K562 (cell line): ENCODE data around the gene CDKN2AIPNL. TPM values are rescaled to one million over a fixed set of nuclear protein-coding genes. Genes with fewer than 3 reads are reported as not detected.
A peak's percentile ranks its signal among the peaks of the same experiment; 100 is the strongest.

ENCODE experiments used
- CEBPB ChIP-seq: fragments of 450-650 bp; IDR thresholded peaks from 2 replicates; pipeline ENCODE4 v1.6.1; 2016; ENCODE audit warnings: missing genetic modification characterization, missing compliant biosample characterization
- DEAF1 ChIP-seq: fragments of 450-650 bp; formaldehyde crosslinking; IDR thresholded peaks from 2 replicates; pipeline ENCODE4 v1.4.0; 2020; ENCODE audit warnings: mild to moderate bottlenecking, moderate library complexity
- FOXK1 ChIP-seq: sonication (generic); formaldehyde crosslinking; IDR thresholded peaks from 2 replicates; pipeline ENCODE4 v1.8.0; 2022; ENCODE audit warnings: missing genetic modification reagents, mild to moderate bottlenecking, borderline replicate concordance
- KDM4B ChIP-seq, 2 experiments: fragments of 450-650 bp in 1 of 2; sonication (generic) in 1 of 2; IDR thresholded peaks; 2 replicates each; pipeline ENCODE4 v1.6.1; 2016 to 2017; ENCODE audit warnings: borderline replicate concordance in 2 of 2, antibody characterized with exemption in 1 of 2, low read depth in 1 of 2, mild to moderate bottlenecking in 1 of 2
- MLX ChIP-seq, 2 experiments: fragments of 450-650 bp in 1 of 2; sonication (generic) in 1 of 2; formaldehyde crosslinking; conservative IDR thresholded peaks; 2 replicates each; pipeline versions ENCODE4 v1.4.0 to v1.8.1; 2020 to 2022; ENCODE audit warnings: mild to moderate bottlenecking in 1 of 2, missing genetic modification reagents in 1 of 2
- MYNN ChIP-seq, 2 experiments: sonication (generic); formaldehyde crosslinking in 1 of 2; IDR thresholded peaks; 2 replicates each; pipeline versions ENCODE4 v1.5.0 to v1.6.1; 2016 to 2020; ENCODE audit warnings: antibody characterized with exemption in 1 of 2, missing genetic modification reagents in 1 of 2
- NCOR1 ChIP-seq: fragments of 450-650 bp; IDR thresholded peaks from 2 replicates; pipeline ENCODE4 v1.6.1; 2016; ENCODE audit warnings: mild to moderate bottlenecking, moderate library complexity
- NFRKB ChIP-seq: fragments of 450-650 bp; IDR thresholded peaks from 2 replicates; pipeline ENCODE4 v1.6.1; 2016; ENCODE audit warnings: low read depth
- PCBP1 ChIP-seq: fragments of 200-400 bp; formaldehyde crosslinking; IDR thresholded peaks from 2 replicates; pipeline ENCODE4 v1.6.1; 2018; ENCODE audit warnings: mild to moderate bottlenecking, low read depth, low read length; ENCODE audit not compliant: poor library complexity, severe bottlenecking
- ZBED1 ChIP-seq: IDR thresholded peaks from 2 replicates; pipeline ENCODE4 v1.6.1; 2014
- ZFX ChIP-seq: sonication (generic); formaldehyde crosslinking; IDR thresholded peaks from 2 replicates; pipeline ENCODE4 v1.8.0; 2022; ENCODE audit warnings: mild to moderate bottlenecking, missing genetic modification reagents, moderate library complexity
- ZNF644 ChIP-seq: fragments of 200-800 bp; sonication (Bioruptor generic); IDR thresholded peaks from 2 replicates; pipeline ENCODE4 v1.6.1; 2016; ENCODE audit warnings: low read depth, missing genetic modification characterization, missing compliant biosample characterization
- polyA plus RNA-seq, 8 experiments: library from polyadenylated mRNA; depleted of rRNA in 4 of 8; stranded (reverse) in 5 of 8; unstranded in 3 of 8; fragments of >200 nt; fragmentation: Nextera tagmentation in 2 of 8; fragmentation: Illumina TruSeq in 1 of 8; extraction: Ambion mirVana in 2 of 8; extraction: Trizol in 1 of 8; gene quantifications; 2 replicates each; pipeline versions ENCODE4 v1.2.1 to v1.2.3, GENCODE V29; 2011 to 2014; ENCODE audit warnings: inconsistent platforms in 1 of 8, missing spikeins in 1 of 8
- total RNA-seq, 7 experiments: library from RNA; depleted of rRNA in 6 of 7; stranded (reverse); fragments of >200 nt in 6 of 7; fragmentation: Illumina TruSeq in 2 of 7; extraction: Trizol in 2 of 7; gene quantifications; 2 replicates each; pipeline versions ENCODE4 v1.2.1 to v1.2.3, GENCODE V29; 2011 to 2021; ENCODE audit warnings: low replicate concordance in 1 of 7
- TF ChIP-seq, protein P1 (sequence below): fragments of 200-800 bp; sonication (Bioruptor generic); IDR thresholded peaks from 2 replicates; pipeline ENCODE4 v1.6.1; 2017; ENCODE audit warnings: missing genetic modification characterization, missing compliant biosample characterization
- TF ChIP-seq, protein P2 (sequence below): conservative IDR thresholded peaks from 2 replicates; pipeline ENCODE4 v1.6.1; 2011; ENCODE audit warnings: low read depth, mild to moderate bottlenecking, low read length; ENCODE audit not compliant: control insufficient read depth
- TF ChIP-seq, protein P3 (sequence below), 2 experiments: fragments of 450-650 bp; IDR thresholded peaks; 2 replicates each; pipeline ENCODE4 v1.6.1; 2016

Gene CDKN2AIPNL
- total and polyA plus RNA-seq, 9 of the 15 experiments (the other 6 are each of a cell fraction or from before 2014, with no cell fraction given), result 19.9 to 46.9 (median 42.2) TPM

GRCh38 chr5:134370871-134371833, 40.5 kb downstream of the CDKN2AIPNL start, which contains the start of gene UBE2B (continued):
- peak; percentile 93 for TF ChIP-seq CEBPB (tag)
- TF ChIP-seq ZBED1, result 0 out of 2 replicates have a peak, but pooled peaks have one; percentile 69
- TF ChIP-seq, protein P1, sequence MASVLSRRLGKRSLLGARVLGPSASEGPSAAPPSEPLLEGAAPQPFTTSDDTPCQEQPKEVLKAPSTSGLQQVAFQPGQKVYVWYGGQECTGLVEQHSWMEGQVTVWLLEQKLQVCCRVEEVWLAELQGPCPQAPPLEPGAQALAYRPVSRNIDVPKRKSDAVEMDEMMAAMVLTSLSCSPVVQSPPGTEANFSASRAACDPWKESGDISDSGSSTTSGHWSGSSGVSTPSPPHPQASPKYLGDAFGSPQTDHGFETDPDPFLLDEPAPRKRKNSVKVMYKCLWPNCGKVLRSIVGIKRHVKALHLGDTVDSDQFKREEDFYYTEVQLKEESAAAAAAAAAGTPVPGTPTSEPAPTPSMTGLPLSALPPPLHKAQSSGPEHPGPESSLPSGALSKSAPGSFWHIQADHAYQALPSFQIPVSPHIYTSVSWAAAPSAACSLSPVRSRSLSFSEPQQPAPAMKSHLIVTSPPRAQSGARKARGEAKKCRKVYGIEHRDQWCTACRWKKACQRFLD (CRISPR knock-in tag), result peak; percentile 74
- TF ChIP-seq, protein P2, sequence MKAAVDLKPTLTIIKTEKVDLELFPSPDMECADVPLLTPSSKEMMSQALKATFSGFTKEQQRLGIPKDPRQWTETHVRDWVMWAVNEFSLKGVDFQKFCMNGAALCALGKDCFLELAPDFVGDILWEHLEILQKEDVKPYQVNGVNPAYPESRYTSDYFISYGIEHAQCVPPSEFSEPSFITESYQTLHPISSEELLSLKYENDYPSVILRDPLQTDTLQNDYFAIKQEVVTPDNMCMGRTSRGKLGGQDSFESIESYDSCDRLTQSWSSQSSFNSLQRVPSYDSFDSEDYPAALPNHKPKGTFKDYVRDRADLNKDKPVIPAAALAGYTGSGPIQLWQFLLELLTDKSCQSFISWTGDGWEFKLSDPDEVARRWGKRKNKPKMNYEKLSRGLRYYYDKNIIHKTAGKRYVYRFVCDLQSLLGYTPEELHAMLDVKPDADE, result peak; percentile 50; the same call in 1 of the 2 replicates
- TF ChIP-seq MLX (CRISPR knock-in tag; conservative IDR thresholded peaks at IDR 0.05), result 0 out of 4 replicates have a peak, but pooled peaks of 1 of the 2 experiments have one; percentile 73
- TF ChIP-seq MYNN (IDR thresholded peaks at IDR 0.05), result 0 out of 2 replicates have a peak, but pooled peaks have one; percentile 46
- TF ChIP-seq MYNN (CRISPR knock-in tag; IDR thresholded peaks at IDR 0.05), result no peak
- 0 out of 2 replicates have a peak, but pooled peaks have one; percentile 67 for TF ChIP-seq NCOR1
- peak; percentile 58; the same call in 1 of the 2 replicates for TF ChIP-seq ZNF644 (tag)
- TF ChIP-seq DEAF1 (CRISPR knock-in tag), result 0 out of 2 replicates have a peak, but pooled peaks have one; percentile 2
- TF ChIP-seq, protein P3, sequence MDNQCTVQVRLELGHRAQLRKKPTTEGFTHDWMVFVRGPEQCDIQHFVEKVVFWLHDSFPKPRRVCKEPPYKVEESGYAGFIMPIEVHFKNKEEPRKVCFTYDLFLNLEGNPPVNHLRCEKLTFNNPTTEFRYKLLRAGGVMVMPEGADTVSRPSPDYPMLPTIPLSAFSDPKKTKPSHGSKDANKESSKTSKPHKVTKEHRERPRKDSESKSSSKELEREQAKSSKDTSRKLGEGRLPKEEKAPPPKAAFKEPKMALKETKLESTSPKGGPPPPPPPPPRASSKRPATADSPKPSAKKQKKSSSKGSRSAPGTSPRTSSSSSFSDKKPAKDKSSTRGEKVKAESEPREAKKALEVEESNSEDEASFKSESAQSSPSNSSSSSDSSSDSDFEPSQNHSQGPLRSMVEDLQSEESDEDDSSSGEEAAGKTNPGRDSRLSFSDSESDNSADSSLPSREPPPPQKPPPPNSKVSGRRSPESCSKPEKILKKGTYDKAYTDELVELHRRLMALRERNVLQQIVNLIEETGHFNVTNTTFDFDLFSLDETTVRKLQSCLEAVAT (IDR thresholded peaks at IDR 0.05), result peak; percentile 64 to 68; a peak in 2 of 4 replicates
- peak; percentile 7; the same call in 1 of the 2 replicates for TF ChIP-seq FOXK1 (CRISPR knock-in tag)
- TF ChIP-seq KDM4B (IDR thresholded peaks at IDR 0.05; ENCODE audit: borderline replicate concordance in 2 of 2, low read depth in 1 of 2), result peak in 1 of 2 experiments; percentile 49; a peak in 1 of 4 replicates
- peak; percentile 99 for TF ChIP-seq PCBP1
- TF ChIP-seq NFRKB, result no peak
- TF ChIP-seq ZFX (CRISPR knock-in tag), result peak; percentile 79
